ENCODE measurements around the gene TMEM91.

GRCh38 chr19:41427647-41428480 lies 51.5 kb downstream of the TMEM91 start:
- TF ChIP-seq CTCF (conservative IDR thresholded peaks at IDR 0.05; ENCODE audit: low read depth in 2 of 2) (0 out of 4 replicates have a peak, but pooled peaks of 1 of the 2 experiments have one; percentile 1), POLR2AphosphoS5 (IDR thresholded peaks at IDR 0.05; ENCODE audit: low read depth) (no peak)

Measured in GM23338 (cell line).